Smooth muscle cell of the pulmonary artery (primary cell): Measurements from ENCODE around the gene REXO4. TPM values are rescaled to one million over a fixed set of nuclear protein-coding genes. Genes with fewer than 3 reads are reported as not detected.

Experiments used
- total RNA-seq: library from RNA; depleted of rRNA; stranded (reverse); fragments of >200 nt; gene quantifications from 2 replicates; pipeline ENCODE4 v1.2.3, GENCODE V29; 2014

Gene REXO4
- 14.6 and 17.3 TPM in 2 replicates for total RNA-seq

GRCh38 chr9:133417541-133418461 lies at the start of gene REXO4:
Gene REXO4, minus strand, starts transcription at chr9:133418010. Its CDS starts 166 bp downstream, at chr9:133417844.

GRCh38 chr9:133459476-133460404 lies 41.9 kb upstream of the REXO4 start, which contains the start of gene CACFD1:
Gene CACFD1, plus strand, starts transcription at chr9:133459978. Its CDS starts 89 bp downstream, at chr9:133460067.

GRCh38 chr9:133421615-133422542 lies 4.1 kb upstream of the REXO4 start, which contains the start of gene ADAMTS13:
Gene ADAMTS13, plus strand, starts transcription at chr9:133422367. Its CDS starts 77 bp downstream, at chr9:133422444.

GRCh38 chr9:133375724-133376654 lies 41.8 kb downstream of the REXO4 start, which contains the start of the genes STKLD1 and SURF4:
Gene STKLD1, plus strand, starts transcription at chr9:133376366. Its CDS starts 108 bp downstream, at chr9:133376474.
Gene SURF4, minus strand, starts transcription at chr9:133376060. Its CDS starts 91 bp downstream, at chr9:133375969.

GRCh38 chr9:133356391-133357091 lies 61.3 kb downstream of the REXO4 start, which contains the start of the genes SURF1 and SURF2:
Gene SURF1, minus strand, starts transcription at chr9:133356487. Its CDS starts 34 bp downstream, at chr9:133356453.
Gene SURF2, plus strand, starts transcription at chr9:133356550. Its CDS starts 43 bp downstream, at chr9:133356593.

Other genes with a start within 250 kb of the REXO4 start
- not detected in 2 replicates for gene OBP2B, start 208.8 kb downstream of the REXO4 start, total RNA-seq
- not detected in 2 replicates for gene ABO, start 142.8 kb downstream of the REXO4 start, total RNA-seq
- 9.2 and 12.0 TPM in 2 replicates for gene SURF6, start 81.8 kb downstream of the REXO4 start, total RNA-seq
- gene MED22, start 69.9 kb downstream of the REXO4 start, total RNA-seq: 18.7 and 25.5 TPM in 2 replicates
- 1,310 and 1,378 TPM in 2 replicates for gene RPL7A, start 69.8 kb downstream of the REXO4 start, total RNA-seq
- 21.1 and 21.4 TPM in 2 replicates for gene SURF1, start 61.5 kb downstream of the REXO4 start, total RNA-seq
- 9.6 and 11.1 TPM in 2 replicates for gene SURF2, start 61.5 kb downstream of the REXO4 start, total RNA-seq
- 465 and 567 TPM in 2 replicates for gene SURF4, start 42.0 kb downstream of the REXO4 start, total RNA-seq
- gene STKLD1, start 41.6 kb downstream of the REXO4 start, total RNA-seq: 0.20 and 0.33 TPM in 2 replicates
- gene ADAMTS13, start 4.4 kb upstream of the REXO4 start, total RNA-seq: 4.1 and 6.1 TPM in 2 replicates
- 10.9 and 13.7 TPM in 2 replicates for gene CACFD1, start 42.0 kb upstream of the REXO4 start, total RNA-seq
- gene SLC2A6, start 61.1 kb upstream of the REXO4 start, total RNA-seq: 12.5 and 19.7 TPM in 2 replicates
- not detected in 2 replicates for gene MYMK, start 106.9 kb upstream of the REXO4 start, total RNA-seq
- gene ADAMTSL2, start 116.7 kb upstream of the REXO4 start, total RNA-seq: 2.0 and 10.6 TPM in 2 replicates
- gene FAM163B, start 191.4 kb upstream of the REXO4 start, total RNA-seq: 0.20 and 0.39 TPM in 2 replicates
- gene DBH, start 218.4 kb upstream of the REXO4 start, total RNA-seq: not detected in 2 replicates